Stimulated activated CD4-positive, alpha-beta T cell treated with anti-CD3 and anti-CD28 coated beads, Interleukin-2, amount 100 ng/mL, for 4 hours (primary cell): ENCODE data around the gene RPL19.
A peak's percentile ranks its signal among the peaks of the same experiment; 100 is the strongest.

Experiments
- DNase-seq: peaks from one replicate; pipeline ENCODE4 v3.0.0-alpha.2; 2020; ENCODE audit warnings: low read depth

Gene RPL19

GRCh38 chr17:39224778-39225307 is 24.8 kb downstream of the RPL19 start:
- no peak for DNase-seq

- no peak for DNase-seq
These were observed 25.4 kb downstream of the RPL19 start, which contains the start of gene STAC2 for GRCh38 chr17:39225308-39225958. Gene STAC2 (minus strand): TSS chr17:39225945. CDS start chr17:39225502, 443 bp downstream.

- peak; percentile 33 for DNase-seq
These were observed 26.0 kb downstream of the RPL19 start for GRCh38 chr17:39225959-39226683.

- no peak for DNase-seq
These were observed 27.4 kb downstream of the RPL19 start for GRCh38 chr17:39227364-39227919.

DNA sequence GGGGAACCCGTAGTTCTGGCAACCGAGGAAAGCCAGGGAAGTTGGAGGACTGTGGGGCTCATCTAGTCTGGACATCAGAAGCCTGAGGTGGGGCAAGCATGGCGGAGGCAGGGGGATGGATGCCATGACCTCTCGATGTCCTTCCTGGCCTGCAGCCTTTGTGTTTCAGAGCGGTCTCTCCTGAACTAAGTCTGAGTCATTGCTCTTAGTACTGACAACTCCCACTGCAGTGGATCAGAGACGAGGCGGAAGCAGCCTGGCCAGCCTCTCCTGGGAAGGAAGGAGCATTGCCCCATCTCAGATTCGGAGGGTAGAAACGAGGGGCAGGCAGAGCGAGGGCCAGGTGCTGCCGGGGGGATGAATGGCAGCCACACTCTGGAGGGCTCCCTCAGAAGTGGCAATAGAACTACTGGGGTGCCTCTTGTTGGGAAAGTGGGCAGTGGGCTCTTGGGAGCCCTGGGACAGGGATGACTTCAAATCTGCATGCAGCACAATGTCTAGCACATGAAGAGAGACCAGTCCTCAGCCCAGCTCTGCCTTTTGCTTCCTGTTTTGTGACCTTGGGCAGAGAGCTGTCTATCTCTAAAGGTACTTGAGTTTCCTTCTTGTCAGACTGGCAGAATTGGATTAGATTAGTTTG is 29.3 kb downstream of the RPL19 start:
- no peak for DNase-seq

GRCh38 chr17:39230361-39230760 is 30.3 kb downstream of the RPL19 start:
- no peak for DNase-seq

- DNase-seq: no peak
These were observed 31.0 kb downstream of the RPL19 start for GRCh38 chr17:39231091-39231561.

DNA sequence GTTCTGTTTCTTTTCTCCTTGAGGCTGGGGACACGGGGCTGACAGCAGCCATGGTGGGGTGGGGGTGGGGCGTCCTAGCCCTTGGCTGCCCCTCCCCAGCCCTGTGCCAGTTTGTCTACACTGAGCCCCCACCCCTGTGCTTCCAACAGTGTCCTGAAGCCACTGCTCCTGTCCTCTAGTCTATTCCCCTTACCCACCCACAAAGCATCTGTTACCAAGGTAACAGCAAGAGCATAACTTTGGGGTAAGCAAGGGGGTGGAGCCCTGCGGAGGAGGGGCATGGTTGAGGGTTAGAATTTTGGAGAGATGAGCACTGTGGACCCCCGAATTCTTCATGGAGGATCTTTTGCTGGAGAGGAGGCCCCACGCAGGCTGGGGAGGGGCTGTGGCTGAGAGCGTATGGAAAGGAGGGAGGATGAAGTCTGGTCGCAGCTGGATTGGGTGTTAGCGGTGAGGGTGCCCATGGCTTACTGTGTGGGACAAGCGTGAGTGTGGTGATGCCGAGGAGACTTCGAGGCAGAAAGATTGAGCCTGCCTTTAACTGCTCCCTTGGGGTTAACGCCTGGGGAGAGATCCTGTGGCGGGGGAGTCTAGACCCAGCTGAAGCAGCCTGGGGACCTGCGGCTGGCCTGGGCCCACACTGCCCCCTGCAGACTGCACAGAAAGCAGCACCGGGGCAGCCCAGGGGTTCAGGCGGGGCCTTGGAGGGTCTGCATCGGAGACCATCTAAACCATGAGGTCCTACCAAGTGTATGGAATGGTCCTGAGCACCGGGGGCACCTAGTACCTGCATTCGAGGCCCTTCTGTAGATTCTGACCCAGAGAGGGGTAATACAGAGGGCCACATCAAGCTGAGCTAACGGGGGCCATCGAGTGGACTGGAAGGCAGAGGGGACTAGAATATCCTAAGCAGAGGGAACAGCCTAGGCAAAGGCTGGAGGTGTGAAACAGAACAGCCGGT is 31.8 kb downstream of the RPL19 start:
- peak; percentile 34 for DNase-seq

DNA sequence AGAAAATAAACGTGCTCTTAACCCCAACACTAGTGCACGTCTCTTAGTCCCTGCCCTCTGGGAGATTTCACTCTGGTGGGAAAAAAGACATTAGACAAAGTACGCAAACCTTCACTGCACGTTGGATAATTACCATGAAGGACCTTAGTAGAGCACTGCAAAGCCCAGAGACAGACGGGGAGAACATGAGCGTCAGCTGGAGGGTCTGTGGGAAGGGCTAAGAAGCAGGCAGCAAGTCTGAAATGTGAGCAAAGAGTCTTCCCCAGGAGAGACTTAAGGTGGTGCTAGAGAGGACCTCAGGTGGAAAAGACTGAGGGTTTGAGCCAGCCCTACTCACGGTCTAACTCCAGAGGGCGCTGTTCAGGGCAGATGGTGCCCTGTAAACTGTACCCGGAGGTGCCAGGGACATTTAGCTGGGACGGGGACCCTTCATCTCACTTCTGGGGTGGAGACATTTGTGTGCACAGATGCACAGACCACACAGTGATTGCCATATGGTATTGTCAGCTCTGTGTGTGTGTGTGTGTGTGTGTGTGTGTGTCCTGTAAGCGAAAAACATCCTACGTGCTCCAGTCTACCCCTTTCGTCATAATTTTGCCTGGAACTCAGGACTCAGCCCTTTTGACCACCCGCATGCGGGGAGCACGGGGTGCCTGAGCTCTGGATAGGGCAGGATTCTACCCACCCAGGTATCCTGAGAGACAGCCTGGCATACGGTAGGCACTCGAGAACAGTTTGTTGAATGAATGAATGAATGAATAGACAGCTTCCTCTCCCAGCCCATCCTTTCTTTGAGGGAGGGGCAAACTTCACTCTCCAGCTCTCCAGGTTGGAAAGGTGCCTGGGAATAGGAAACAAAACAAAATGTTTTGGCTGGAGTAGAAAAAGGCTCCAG is 35.7 kb downstream of the RPL19 start:
- no peak for DNase-seq

- DNase-seq: no peak
These were observed 36.4 kb downstream of the RPL19 start for GRCh38 chr17:39236450-39236927.

DNA sequence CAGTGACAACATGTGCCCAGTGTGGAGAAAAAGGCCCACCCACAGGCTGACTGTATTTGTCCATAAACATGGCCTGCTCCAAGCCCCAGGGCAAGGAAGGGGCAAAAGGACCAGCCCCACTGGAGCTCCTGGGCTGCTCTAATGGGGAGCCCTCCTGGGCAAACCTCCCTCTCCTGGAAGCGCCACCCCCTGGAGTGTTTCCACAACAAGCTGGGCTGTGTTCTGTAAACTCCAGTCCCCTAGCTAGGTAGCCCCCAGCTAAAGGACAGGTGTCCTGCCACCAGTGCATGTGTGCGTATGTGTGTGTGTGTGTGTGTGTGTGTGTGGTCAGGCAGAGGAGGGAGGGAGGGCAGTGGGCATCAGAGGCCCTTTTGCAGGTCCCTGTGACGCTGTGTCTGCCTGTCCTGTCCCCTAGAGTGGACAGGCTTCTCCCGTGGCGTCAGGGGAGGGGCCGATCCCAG is 36.9 kb downstream of the RPL19 start:
- no peak for DNase-seq

DNA sequence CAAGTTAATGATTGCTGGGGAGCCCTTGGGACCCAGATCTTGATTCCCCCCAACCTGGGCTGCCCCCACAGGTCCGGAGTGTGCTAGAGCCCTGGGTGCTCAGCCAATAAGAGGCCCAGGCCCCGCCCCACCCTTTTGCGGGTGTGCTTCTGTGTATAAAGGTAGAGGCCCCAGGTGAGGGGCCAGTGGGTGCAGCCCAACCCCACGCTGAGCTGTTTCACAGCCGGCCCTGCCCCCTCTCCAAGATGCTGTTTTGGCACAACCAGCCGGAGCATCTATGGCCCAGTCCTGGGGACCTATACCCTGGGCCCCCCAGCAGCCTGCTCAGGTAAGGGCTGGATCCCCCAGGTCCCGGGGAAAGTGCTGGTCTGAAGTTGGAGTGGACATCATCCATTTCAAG is 37.5 kb downstream of the RPL19 start:
- no peak for DNase-seq

GRCh38 chr17:39238311-39238972 is 38.4 kb downstream of the RPL19 start:
- peak; percentile 72 for DNase-seq

- DNase-seq: peak; percentile 43
These were observed 39.7 kb downstream of the RPL19 start for GRCh38 chr17:39239640-39240314.

GRCh38 chr17:39240631-39241030 is 40.5 kb downstream of the RPL19 start:
- DNase-seq: no peak

DNA sequence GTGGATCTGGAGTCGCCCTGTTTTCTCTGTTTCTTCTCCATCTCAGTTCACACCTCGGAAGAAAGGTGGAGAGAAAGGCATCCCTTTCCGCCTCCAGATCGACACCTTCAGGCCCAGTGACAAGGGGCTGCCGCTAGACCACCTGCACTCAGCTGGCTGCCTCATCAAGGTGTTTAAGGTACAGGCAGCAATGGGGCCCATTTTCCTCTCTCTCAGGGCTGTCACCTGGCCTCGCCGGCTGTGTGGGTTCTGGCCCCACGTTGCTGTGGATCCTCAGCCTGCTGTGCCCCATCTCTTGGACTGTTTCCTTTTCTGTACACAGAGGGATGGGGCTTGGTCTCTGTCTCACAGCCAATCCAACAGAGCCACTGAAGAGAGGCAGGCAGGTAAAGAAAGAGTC is 43.1 kb downstream of the RPL19 start:
- no peak for DNase-seq

DNA sequence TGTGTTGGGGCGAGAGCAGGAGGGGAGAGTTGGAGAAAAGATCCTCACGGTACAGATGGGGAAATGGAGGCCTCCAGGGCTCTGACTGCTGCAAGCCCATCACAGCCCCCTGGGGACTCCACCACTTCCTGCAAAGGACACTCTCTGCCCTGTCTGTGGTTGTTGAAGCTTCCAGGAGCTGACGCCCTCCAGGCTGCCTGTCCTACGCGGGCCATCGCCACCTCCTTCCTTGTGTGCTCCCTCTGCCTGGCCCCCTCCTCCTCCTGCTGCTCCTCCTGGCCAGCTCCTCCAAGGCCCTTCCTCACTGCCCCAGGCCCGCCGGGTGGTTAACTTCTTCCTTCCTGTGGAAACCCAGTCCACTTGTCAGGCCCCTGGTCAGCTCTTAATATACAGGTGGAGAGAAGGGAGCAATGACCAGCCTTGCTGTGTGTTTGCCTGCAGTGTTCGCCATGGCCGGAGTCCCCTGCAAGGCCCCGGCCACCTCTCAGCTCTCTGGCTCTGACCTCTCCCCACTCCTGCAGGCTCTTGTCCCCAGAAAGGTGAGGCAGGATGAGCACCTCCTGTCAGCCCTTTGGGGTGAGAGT is 44.0 kb downstream of the RPL19 start:
- DNase-seq: no peak
